PC-3 (cell line): ENCODE measurements around the gene PDIA6.

Experiments
- CTCF ChIP-seq: fragments of 300-600 bp; sonication (generic); conservative IDR thresholded peaks from 2 replicates; pipeline ENCODE4 v1.5.1; 2017; ENCODE audit warnings: antibody characterized with exemption, low read depth, mild to moderate bottlenecking, low read length
- EZH2 ChIP-seq: fragments of 300-600 bp; sonication (generic); IDR thresholded peaks from one replicate; pipeline ENCODE4 v1.6.1; 2017; ENCODE audit warnings: antibody characterized with exemption, mild to moderate bottlenecking, low read length; ENCODE audit not compliant: unreplicated experiment
- EZH2phosphoT487 ChIP-seq: fragments of 300-600 bp; sonication (generic); IDR thresholded peaks from 2 replicates; pipeline ENCODE4 v1.6.1; 2018; ENCODE audit warnings: mild to moderate bottlenecking, antibody characterized with exemption, low read length, borderline replicate concordance

DNA sequence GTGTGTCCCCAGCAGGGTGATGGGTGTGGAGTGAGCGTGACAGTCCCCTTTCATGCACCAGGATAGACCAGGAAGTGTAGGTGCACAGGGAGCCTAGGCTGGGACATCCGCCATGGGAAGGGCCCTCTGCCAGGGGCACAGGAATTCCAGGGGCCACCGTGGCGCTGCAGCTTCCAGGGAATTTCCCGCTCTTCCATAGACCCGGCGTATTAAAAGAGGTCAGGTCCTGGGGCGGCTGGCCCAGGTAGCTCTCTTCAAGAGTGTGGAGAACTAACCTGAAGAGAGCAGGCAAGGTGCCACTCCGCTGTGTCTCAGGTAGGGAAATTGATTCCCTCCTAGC is 49.2 kb downstream of the PDIA6 start:
- TF ChIP-seq CTCF (no peak), EZH2 (no peak), EZH2phosphoT487 (no peak)
